ENCODE measurements around the gene TNFRSF9.

TNFRSF9 gene

GRCh38 chr1:7869136-7869920, 71.3 kb downstream of the TNFRSF9 start:
- no peak for DNase-seq

- no peak for DNase-seq
Observed at GRCh38 chr1:7868070-7868780, 72.4 kb downstream of the TNFRSF9 start.

- no peak for DNase-seq
Observed at GRCh38 chr1:7865978-7866377, 74.7 kb downstream of the TNFRSF9 start.

Data from NCI-H146 (cell line).